ENCODE data around the gene THOP1. TPM values are rescaled to one million over a fixed set of nuclear protein-coding genes. Genes with fewer than 3 reads are reported as not detected.
A peak's percentile ranks its signal among the peaks of the same experiment; 100 is the strongest.
"Not testable (repeated sequence)": the region's sequence is repeated elsewhere in the genome, so short reads cannot be mapped to it uniquely, and the experiment has no call there.

The THOP1 gene
- total RNA-seq, 1 donor from 2014 or later, result 45.2 TPM

DNA sequence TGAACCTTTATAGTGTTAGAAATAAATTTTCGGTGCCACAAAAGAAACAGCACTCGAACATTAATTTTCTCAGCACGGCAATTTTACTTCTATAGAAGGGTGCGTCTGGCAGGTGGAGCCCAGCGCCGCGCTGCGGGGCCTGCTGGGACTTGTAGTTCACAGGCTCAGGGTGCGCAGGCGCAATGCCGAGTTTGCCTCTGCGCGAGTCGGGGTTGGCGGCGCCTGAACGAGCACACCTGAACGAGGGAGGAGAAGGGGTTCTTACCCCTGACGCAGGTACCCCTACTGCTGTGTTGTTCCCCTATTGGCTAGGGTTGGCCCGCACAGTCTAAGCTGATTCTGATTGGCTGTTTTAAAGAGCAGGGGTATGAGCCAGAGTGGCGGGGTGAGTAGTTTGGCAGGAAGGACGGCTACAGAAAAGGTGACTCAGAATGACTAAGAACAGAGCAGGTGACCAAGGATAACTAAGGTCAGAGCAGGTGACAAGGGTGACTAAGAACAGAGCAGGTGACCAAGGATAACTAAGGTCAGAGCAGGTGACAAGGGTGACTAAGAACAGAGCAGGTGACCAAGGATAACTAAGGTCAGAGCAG is 32.0 kb downstream of the THOP1 start:
- DNase-seq (ENCODE audit: low spot score), result not testable (repeated sequence)

DNA sequence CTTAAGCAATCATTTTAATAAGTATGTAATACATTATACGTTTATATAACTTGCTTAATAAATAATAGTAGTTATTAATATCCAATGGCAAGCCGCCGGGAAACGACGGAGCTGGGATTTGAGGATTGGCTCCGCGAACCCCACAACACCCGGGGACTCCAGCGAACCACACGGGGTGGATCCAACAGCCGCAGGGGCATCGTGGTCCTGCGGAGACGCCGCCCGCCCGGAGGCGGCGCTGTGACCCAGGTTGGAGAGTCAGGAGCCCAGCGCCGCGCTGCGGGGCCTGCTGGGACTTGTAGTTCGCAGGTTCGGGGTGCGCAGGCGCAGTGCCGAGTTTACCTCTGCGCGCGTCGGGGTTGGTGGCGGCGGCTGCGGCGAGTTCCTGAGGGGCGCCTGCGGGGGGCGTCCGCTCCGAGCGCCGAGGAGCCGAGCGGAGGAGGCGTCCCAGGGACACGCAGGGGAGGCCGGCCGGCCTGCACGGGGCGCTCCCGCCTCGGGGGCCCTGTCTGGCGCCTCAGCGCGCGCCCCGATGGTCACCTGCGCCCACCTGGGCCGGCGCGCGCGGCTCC is 34.3 kb downstream of the THOP1 start, which contains the start of gene ZNF554:
ZNF554 (plus strand) TSS at position 329 of the 572 bp plus-strand sequence; CDS start at position 533, 204 bp downstream.
- DNase-seq (ENCODE audit: low spot score), result peak; percentile 96

DNA sequence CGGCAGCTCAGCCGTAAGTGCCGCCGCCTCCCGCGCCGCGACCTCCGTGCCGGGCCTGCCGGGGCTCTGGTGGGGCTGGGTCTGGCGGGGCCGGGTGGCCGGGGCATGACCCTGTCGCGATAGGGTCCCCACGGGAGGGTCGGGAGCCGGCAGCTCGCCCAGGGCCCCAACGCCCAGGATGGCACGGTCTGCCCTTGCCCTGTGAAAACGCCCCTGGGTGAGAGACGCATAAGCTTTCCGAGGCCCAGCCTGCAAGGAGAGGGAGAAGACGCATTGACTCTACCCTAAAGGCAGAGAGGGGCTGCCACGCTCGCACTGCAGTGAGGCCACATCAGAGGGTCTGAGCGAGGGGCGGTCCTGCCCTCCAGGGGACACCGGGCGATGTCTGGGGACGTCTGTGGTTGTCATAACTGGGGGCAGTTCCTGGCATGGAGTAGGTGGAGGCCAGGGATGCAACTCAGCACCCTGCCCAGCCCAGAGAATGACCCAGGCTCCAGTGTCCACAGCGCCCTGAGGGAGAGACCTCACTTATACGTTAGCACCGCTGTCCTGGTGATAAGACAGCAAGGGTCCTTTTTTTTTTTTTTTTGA is 34.9 kb downstream of the THOP1 start:
- DNase-seq (ENCODE audit: low spot score), result no peak

DNA sequence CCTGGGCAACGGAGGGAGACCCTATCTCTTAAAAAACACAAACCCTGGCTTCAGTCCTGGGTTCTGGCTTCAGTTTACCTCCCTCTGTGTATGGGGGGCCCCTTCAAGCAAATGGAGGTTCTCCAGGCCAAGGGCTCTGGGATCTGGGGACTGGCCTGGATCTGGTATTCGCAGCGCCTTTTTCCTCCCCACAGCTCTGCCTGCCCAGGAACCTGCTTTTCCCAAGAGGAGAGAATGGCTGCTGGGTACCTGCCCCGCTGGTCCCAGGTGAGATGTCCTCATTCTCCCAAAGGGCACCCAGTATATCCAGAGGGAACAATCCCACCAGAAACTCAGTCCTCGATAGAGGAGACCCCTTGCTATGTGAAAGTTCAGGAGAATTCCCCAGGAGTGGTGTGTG is 37.5 kb downstream of the THOP1 start:
- no peak for DNase-seq (ENCODE audit: low spot score)

DNA sequence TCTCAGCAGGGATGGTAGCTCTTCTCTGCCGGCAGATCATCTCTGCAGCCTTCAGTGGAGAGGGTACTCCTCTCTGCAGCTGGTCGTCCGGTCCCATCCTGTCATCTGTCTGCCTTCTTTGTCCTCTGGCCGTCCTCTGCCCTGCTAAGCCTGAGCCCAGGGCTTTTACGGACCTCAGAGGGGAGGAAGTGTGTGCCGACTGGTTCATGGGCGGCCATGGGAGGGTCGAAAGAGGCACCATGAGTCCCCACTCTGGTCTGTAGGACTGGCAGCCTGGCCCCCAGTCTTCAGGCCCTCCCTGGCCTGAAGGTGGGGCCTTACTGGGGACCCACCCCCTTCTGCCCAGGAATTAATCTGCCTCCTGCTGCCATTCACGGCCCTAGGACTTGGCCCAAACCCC is 38.3 kb downstream of the THOP1 start:
- no peak for DNase-seq (ENCODE audit: low spot score)

DNA sequence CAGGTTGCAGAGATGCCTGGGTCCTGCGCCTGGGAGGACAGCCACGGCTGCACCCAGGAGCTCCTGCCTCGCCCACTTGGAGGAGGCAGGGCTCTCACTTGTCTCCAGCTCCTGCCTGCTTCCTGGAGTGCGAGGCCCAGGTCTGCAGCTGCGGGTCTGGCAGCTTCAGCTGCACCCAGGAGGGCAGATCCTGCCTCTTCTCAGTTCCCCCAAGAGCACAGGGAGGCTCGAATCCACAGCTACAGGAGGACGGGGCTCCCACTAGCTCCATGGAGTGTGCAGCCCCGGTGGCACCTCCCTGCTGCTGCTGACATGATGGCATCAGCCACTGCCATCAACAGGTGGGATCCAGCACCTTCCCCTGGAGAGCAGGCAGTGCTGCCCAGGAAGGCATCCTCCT is 38.8 kb downstream of the THOP1 start:
- no peak for DNase-seq (ENCODE audit: low spot score)

DNA sequence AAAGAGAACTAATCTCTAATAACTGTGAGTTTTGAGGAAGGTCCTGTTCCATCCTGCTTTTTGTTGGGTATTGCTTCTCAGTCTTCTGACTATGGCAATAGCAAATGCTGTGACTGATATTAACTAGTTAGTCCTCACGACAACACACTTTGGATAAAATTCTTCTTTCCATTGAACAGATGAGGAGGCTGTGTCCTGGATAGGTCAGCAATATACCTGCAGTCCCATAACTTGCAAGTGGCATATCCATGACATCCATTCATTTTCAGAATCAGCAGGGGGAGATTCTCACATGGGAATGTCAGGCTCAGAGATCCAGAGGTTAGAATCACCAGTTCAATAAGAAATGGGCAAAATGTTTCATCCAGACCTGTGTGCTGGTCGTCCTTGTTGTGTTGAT is 41.7 kb downstream of the THOP1 start:
- DNase-seq (ENCODE audit: low spot score), result no peak

DNA sequence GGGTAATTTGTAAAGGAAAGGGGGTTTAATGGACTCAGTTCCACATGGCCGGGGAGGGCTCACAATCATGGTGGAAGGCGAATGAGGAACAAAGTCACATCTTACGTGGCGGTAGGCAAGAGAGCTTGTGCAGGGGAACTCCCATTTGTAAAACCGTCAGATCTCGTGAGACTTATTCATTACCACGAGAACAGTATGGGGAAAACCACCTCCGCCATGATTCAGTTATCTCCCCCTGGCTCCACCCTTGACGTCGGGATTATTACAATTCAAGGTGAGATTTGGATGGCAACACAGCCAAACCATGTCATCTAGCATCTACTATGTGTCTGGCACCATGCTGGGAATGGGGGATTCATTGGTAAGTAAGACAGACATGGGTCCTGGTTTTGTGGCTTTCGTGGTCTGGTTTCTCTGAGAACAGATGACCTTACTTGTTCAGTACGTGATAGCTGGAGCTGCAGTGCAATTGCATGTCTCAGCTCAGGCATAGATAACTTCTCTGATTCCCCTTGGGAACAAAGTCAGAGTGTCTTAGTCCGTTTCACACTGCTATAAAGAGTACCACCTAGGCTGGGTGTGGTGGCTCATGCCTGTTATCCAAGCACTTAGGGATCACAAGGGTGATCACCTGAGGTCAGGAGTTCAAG is 42.7 kb downstream of the THOP1 start:
- DNase-seq (ENCODE audit: low spot score), result no peak

DNA sequence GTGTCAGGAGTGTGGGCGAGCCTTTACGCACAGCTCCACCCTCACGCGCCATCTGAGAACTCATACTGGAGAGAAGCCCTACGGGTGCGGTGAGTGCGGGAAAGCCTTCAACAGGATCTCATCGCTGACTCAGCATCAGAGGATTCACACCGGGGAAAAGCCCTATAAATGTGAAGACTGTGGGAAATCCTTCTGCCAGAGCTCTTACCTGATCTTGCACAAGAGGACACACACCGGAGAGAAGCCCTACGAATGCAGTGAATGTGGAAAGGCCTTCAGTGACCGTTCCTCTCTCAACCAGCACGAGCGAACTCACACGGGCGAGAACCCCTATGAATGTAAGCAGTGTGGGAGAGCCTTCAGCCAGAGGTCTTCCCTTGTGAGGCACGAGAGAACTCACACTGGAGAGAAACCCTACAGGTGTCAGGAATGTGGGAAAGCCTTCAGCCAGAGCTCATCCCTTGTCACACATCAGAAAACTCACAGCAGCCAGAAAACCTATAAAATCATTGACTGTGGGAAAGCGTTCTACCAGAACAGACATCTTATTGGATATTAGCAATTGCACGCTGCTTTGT is 49.1 kb downstream of the THOP1 start:
- no peak for DNase-seq (ENCODE audit: low spot score)

DNA sequence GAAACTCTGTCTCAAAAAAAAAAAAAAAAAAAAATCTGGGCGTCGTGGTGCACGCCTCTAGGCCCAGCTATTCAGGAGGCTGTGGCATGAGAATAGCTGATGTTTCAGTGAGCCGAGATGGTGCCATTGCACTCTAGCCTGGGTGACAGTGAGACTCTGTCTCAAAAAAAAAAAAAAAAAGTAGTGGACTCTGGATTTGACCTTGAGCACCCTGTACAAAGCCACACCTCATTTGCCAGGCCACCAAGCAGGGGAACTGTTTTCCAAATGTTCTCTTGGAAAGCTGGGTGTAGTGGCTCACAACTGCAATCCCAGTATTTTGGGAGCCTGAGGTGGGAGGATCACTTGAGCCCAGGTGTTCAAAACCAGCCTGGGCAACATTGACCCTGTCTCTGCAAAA is 52.1 kb downstream of the THOP1 start:
- no peak for DNase-seq (ENCODE audit: low spot score)

DNA sequence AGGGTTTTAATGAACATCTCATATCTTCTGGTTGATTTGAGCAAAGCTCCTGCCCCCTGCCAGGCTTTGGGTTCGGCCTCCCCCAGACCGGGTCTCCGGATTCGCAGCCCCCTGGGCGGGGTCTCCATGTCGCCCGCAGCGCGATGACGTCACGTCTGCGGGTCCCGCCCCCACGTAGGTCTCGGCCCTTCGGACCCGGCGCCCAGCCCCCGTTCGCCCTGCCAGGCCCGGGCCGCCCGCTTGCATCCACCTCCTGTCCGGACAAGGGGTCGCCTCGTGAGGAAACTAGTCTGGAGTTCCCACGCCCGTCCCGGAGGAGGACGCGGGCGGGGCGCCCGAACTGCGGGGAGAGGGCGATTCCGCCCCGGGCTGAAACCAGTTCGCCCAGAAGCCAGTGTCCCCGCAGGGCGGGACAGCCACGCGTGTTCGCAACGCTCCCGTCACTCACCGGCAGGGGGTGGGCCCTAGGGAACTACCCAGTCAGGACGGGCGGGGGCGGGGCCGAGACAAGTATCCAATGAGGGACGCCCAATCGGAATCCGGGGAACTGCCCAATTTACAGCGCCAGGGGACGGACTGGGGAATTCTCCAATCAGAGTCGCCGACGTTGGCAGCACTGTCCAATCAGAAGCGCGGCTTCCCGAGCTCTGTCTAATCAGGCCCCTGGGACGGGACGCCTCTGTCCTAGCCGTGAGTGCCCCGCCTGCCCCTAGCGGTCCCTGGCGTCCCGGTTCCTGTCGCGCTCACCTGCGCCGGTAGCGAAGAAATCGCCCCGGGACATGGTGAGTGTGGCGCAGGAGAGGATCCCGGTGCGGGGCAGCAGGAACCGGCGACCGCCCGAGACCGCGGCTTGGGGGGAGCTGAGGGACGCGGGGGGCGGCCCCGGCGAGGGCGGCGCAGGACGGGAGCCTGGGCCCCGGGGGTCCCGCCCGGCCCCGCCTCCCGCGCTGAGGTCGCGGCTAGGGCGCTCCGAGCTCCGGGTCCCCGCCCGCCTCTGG is 55.8 kb downstream of the THOP1 start, which contains the start of gene ZNF555:
ZNF555 (plus strand) TSS at position 682 of the 998 bp plus-strand sequence; CDS start at position 780, 98 bp downstream.
- DNase-seq (ENCODE audit: low spot score), result peak; percentile 100

DNA sequence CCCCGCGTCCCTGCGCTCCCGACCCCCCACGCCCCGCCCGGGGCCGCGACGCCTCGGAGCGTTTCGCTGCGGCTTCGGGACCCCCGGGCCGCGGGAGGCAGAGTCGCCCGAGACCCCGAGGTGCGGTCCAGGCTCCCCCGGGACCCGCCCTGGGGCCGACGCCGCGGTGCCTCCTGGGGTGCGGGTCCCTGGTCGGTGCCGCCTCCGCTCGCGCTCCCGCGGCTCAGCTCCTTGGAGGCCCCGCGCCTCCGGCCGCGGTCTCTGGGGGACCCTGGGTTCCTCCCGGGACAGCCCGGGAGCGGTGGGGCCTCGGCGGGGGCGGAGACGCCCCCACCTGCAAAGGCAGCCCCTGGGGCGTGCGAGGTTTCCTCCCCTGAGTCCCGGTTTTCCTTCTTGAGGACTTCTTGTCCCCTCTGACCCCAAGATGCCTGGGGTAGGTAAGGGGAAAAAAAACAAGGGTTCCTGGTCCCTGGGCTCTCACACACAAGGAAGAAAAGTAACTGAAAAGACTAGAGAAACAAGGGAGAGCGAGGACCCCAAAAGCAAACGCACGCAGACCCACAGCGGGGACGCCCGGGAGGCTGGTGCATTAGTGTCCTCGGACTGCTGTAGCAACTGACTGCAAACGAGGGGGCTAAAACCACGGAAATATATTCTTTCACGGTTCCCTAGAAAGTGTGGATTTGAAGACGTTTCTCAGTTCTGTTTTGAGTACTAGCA is 56.7 kb downstream of the THOP1 start:
- no peak for DNase-seq (ENCODE audit: low spot score)

DNA sequence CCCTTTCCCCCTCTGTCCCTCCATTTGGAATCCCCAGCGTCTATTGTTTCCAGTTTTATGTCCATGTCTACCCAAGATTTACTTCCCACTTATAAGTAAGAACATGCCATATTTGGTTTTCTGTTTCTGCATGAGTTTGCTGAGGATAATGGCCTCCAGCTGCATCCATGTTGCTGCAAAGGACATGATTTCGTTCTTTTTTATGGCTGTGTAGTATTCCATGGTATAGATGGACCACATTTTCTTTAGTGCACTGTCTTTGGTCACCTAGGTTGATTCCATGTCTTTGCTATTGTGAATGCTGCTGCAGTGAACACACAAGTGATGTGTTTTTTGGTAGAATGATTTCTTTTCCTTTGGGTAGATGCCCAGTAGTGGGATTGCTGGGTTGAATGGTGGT is 59.8 kb downstream of the THOP1 start:
- no peak for DNase-seq (ENCODE audit: low spot score)

DNA sequence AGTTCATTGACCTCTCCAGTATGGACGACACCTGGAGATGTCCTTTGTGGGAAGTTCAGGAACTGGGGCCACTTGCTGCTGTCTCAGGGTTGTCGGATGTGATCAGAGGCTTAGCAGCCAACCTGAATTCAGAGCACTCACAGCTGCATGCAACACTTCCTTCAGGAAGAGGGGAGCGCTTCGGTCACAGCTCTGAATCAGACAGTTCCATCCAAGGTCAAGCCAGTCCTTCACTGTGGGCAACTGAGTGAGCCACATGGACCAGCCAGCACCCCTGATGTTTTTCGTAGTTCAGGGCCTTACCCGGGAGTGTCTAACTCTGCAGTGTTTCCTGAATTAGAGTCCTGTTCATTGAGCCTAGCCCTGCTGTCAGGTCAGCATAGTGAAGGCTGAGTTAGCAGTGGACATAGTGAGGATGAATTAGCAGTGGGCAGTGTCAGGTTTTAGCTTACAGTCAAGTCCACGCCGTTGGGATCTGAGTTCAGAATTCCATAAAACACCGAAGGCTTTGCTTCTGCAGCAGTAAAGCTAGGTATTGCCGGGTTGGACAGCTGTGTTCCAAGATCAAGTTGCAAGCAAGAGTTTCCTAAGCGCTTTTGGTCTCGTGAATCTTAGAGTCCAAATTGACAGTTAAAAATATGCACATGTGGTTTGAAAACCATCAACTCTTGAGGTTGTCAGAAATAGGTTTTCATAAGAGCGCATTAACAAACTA is 61.0 kb downstream of the THOP1 start:
- DNase-seq (ENCODE audit: low spot score), result no peak

DNA sequence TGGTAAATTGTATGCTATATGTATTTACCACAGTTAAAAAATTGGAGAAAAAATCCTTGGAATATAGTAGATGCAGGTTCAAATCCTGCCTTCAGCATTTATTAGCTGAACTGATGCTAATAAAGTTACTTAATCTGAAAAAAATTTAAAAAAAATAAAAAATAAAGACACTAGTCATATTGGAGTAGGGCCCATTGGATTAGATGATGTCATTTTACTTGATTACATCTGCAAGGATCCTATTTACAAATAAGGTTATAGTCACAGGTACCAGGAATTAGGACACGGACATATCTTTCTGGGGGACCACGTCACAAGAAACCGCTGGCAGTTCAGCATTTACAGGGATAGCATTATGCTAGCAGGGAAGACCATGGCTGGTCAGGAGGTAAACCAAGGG is 62.2 kb downstream of the THOP1 start:
- no peak for DNase-seq (ENCODE audit: low spot score)

DNA sequence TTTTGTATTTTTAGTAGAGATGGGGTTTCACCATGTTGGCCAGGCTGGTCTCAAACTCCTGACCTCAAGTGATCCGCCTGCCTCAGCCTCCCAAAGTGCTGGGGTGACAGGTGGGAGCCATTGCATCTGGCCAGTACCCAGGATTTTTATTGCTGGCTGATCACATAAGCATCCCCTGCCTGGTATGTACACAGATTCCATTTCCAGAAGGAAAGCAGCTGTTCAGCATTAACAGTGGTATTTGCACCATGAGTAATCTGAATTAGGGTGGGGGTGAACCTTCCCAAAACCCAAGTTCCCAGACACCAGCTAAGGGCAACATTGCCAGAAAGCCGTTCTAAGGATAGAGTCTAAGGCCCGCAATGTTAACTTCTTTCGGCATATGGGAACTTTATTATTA is 63.3 kb downstream of the THOP1 start:
- no peak for DNase-seq (ENCODE audit: low spot score)

DNA sequence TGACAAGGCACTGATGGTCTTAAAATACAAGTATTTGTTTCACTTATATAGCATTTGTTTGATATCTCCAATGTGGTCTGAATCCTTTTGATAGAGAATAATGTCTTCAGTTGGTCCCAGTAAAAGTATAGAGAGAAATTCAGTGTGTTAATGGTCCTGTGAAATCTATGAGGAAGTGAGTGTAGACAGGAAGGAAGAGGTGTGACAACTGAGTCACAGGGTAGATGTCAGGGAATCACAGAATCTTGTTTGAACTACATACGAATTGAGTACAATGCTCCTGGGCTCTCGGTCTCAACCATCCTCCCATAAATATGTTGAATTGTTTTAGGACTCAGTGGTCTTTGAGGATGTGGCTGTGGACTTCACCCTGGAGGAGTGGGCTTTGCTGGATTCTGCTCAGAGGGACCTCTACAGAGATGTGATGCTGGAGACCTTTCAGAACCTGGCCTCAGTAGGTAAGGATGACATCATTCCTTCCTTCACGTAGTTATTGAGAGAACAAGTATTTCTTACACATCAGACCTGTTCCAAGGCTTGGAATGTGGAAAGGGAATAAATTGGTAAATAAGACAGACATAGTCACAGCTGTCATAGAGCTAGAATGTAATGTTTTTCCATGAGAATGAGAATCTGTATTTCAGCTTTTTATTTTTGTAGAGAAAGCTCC is 65.1 kb downstream of the THOP1 start:
- DNase-seq (ENCODE audit: low spot score), result no peak

DNA sequence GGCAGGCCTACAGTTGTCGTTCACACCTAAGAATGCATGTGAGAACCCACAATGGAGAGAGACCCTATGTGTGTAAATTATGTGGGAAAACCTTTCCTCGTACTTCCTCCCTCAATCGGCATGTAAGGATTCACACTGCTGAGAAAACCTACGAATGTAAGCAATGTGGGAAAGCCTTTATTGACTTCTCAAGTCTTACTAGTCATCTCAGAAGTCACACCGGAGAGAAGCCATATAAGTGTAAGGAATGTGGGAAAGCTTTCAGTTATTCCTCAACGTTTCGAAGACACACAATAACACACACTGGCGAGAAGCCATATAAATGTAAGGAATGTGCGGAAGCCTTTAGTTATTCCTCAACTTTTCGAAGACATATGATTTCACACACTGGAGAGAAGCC is 67.3 kb downstream of the THOP1 start:
- DNase-seq (ENCODE audit: low spot score), result no peak

DNA sequence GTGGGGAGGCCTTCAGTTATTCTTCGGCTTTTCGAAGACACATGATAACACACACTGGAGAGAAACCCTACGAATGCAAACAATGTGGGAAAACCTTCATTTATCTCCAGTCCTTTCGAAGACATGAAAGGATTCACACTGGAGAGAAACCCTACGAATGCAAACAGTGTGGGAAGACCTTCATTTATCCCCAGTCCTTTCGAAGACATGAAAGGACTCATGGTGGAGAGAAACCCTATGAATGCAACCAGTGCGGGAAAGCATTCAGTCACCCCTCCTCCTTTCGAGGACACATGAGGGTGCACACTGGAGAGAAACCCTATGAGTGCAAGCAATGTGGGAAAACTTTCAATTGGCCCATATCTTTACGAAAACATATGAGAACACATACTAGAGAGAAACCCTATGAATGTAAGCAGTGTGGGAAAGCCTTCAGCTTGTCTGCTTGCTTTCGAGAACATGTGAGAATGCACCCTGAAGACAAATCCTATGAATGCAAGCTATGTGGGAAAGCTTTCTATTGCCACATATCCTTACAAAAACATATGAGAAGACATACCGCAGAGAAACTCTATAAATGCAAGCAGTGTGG is 67.8 kb downstream of the THOP1 start:
- no peak for DNase-seq (ENCODE audit: low spot score)

Data from ureter (tissue), 1 donor.